ENCODE results near the gene GMPPA. TPM values are rescaled to one million over a fixed set of nuclear protein-coding genes. Genes with fewer than 3 reads are reported as not detected.

GMPPA gene
- total and polyA plus RNA-seq, 9 of the 15 experiments (the other 6 are each of a cell fraction or from before 2014, with no cell fraction given): 7.0 to 101 (median 66.7) TPM

DNA sequence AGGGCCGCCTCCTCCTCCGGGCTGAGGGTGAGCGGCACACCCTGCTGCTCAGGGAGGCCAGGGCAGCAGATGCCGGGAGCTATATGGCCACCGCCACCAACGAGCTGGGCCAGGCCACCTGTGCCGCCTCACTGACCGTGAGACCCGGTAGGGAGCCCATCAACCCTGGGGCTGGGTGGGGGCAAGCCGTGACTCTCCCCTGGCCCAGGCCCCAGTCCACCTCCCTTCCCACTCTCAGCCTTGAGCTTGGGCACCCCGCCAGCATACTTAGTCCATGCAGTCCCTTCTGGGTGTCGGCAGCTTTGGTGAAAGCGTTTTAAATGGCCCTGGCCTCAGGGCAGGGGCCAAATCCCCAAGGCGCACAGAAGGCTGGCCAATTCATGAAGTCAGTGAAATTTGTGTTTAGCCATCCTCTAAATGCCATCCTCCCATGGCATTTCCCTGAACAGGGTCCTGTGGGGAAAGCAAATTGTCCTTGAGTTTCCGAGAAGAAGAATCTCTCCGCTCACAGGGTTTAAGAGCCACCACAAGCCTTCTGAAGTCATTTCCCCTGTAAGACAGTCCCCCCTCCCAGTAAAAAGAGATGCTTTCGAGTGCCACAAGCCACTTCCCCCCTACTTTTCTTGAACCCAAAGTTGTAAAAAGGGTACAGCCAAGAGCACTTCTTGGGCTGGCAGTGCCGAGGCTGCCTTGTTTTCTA is 46.9 kb upstream of the GMPPA start:
- in situ Hi-C loops (cut with MboI) (no loop called here), intact Hi-C loops (cut with micrococcal nuclease) (no loop called here)
- CTCF ChIA-PET (ENCODE audit: low intra/inter-chr PET ratio): no interaction called here
- no peaks in the 10 kb centered on the region for H3K9me1 ChIP-seq (ENCODE audit: control insufficient read depth, insufficient read depth, low read length)
- H3K4me3 ChIP-seq: no peak overlapping the region
- peaks cover 12 to 17% of the 10 kb centered on the region in 2 experiments; a peak in 4 of 5 replicates for H3K4me1 ChIP-seq (replicated peaks in 1 of 2; ENCODE audit: control insufficient read depth in 2 of 2, insufficient read depth in 2 of 2, low read length in 2 of 2)
- no peaks in the 10 kb centered on the region for H3K36me3 ChIP-seq (ENCODE audit: control insufficient read depth, insufficient read depth, low read length)
- H4K20me1 ChIP-seq (replicated peaks; ENCODE audit: control insufficient read depth, insufficient read depth, low read length): no peaks in the 10 kb centered on the region
- H3K27me3 ChIP-seq (ENCODE audit: control insufficient read depth in 2 of 2, insufficient read depth in 2 of 2, low read length in 2 of 2): no peaks in the 10 kb centered on the region
- POLR2A ChIA-PET: interaction anchor here (0.6 kb wide), 1 partner anchor 25 kb away, joined by 3 read pairs; no protein-coding TSS in a partner anchor
- FAIRE-seq: no peak
- no peaks in the 10 kb centered on the region for H3K9me3 ChIP-seq (replicated peaks; ENCODE audit: control insufficient read depth, insufficient read depth, low read depth, low read length)
- no peak overlapping the region for H3K4me2 ChIP-seq (ENCODE audit: insufficient read depth, low read length)
- H2AFZ ChIP-seq (ENCODE audit: low read depth, low read length): no peak overlapping the region
- no peak overlapping the region for H3K27ac ChIP-seq (ENCODE audit: extremely low read depth, low read depth, low read length)
- no TSS peak for BruUV-seq (replicated peaks)
- 61% methylated on average over 5 of the region's 18 CpGs for WGBS (ENCODE audit: insufficient coverage, low coverage, missing lambda C conversion rate)
- no peak for DNase-seq (ENCODE audit: extremely low read depth in 1 of 4, low spot score in 3 of 4)
- TF ChIP-seq ETS2 (tag; IDR thresholded peaks at IDR 0.05; ENCODE audit: borderline replicate concordance, poor library complexity, severe bottlenecking): no peak
- no peak for TF ChIP-seq TAF1 (IDR thresholded peaks at IDR 0.05; ENCODE audit: control insufficient read depth, extremely low read depth, insufficient read depth, low read length, severe bottlenecking)
- no peak for TF ChIP-seq TARDBP (IDR thresholded peaks at IDR 0.05)
- TF ChIP-seq KDM2B (CRISPR knock-in tag; IDR thresholded peaks at IDR 0.05): no peak
- TF ChIP-seq, protein P1, sequence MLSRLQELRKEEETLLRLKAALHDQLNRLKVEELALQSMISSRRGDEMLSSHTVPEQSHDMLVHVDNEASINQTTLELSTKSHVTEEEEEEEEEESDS (CRISPR knock-in tag; IDR thresholded peaks at IDR 0.05): no peak
- TF ChIP-seq ZNF197 (CRISPR knock-in tag; IDR thresholded peaks at IDR 0.05; ENCODE audit: low read depth): no peak
- no peak for TF ChIP-seq RHOXF2B (CRISPR knock-in tag; conservative IDR thresholded peaks at IDR 0.05)
- TF ChIP-seq GTF2E2 (tag; IDR thresholded peaks at IDR 0.05): no peak
- no peak for TF ChIP-seq RBM14 (IDR thresholded peaks at IDR 0.05; ENCODE audit: borderline replicate concordance, insufficient read depth, low read depth, low read length)
- no peak for TF ChIP-seq ERF (CRISPR knock-in tag; IDR thresholded peaks at IDR 0.05)
- TF ChIP-seq ZKSCAN8 (CRISPR knock-in tag; IDR thresholded peaks at IDR 0.05): no peak
- no peak for TF ChIP-seq PRPF4 (IDR thresholded peaks at IDR 0.05; ENCODE audit: insufficient read depth, low read depth, low read length, poor library complexity, severe bottlenecking)
- no peak for TF ChIP-seq SMAD4 (CRISPR knock-in tag; conservative IDR thresholded peaks at IDR 0.05)
- ATAC-seq: no peak
- no peak overlapping the region for H3K9ac ChIP-seq (ENCODE audit: insufficient read depth in 1 of 2, low read depth in 2 of 2, low read length in 2 of 2)
- H3K79me2 ChIP-seq (ENCODE audit: control insufficient read depth, insufficient read depth, low read length): no peaks in the 10 kb centered on the region

Data from K562 (cell line).